HG03558 (cell line): ENCODE measurements around the gene FGD3.
"Not testable (repeated sequence)": the region's sequence is repeated elsewhere in the genome, so short reads cannot be mapped to it uniquely, and the experiment has no call there.

Experiments
- ATAC-seq: cut with Tn5 transposase; IDR thresholded peaks from one replicate; pipeline ENCODE4 v1.9.1; 2021; ENCODE audit warnings: moderate number of reproducible peaks; ENCODE audit not compliant: unreplicated experiment; ENCODE audit errors: extremely low read depth

The FGD3 gene, protein sequence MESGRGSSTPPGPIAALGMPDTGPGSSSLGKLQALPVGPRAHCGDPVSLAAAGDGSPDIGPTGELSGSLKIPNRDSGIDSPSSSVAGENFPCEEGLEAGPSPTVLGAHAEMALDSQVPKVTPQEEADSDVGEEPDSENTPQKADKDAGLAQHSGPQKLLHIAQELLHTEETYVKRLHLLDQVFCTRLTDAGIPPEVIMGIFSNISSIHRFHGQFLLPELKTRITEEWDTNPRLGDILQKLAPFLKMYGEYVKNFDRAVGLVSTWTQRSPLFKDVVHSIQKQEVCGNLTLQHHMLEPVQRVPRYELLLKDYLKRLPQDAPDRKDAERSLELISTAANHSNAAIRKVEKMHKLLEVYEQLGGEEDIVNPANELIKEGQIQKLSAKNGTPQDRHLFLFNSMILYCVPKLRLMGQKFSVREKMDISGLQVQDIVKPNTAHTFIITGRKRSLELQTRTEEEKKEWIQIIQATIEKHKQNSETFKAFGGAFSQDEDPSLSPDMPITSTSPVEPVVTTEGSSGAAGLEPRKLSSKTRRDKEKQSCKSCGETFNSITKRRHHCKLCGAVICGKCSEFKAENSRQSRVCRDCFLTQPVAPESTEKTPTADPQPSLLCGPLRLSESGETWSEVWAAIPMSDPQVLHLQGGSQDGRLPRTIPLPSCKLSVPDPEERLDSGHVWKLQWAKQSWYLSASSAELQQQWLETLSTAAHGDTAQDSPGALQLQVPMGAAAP

DNA sequence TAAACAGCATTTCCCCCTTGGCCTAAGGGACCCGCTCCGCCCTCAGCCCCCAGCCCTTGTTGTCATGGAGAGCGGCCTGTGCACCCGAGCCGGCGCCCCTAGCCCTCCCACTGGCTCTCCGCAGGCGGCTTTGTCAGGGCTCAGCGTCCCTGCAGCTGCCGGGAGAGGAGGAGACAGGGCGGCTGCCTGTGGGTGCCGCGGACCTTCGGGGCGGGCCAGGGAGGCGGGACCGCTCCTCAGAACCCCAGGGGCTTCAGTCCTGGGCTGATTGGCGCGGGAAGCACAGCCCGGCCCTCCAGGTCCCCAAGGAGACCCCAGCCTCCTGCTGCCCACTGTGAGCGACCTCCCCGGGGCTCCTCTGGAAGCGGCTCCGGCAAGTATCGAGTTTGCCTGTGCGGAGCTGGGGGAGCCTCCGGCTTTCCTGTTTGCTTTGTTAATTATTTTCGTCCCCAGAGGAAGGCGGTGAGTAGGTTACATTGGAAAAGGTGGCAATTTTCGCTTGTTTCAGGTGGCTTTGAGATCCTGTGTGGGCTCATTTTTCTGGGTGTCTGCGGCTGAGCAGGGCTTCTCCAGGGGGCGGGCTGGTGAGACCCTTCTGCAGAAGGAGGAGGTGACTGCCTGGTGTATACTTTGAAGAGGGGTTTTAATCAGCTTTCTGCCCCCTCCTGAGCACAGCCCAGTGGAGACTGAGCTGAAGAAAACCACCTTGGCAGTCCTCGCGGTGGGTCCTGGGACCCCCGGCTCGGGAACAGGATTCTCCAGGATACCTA, at the start of gene FGD3:
Gene FGD3 (plus strand): TSS at position 256 of the 770 bp plus-strand sequence. CDS start 28,734 bp downstream, outside the sequence.
- no peak for ATAC-seq

DNA sequence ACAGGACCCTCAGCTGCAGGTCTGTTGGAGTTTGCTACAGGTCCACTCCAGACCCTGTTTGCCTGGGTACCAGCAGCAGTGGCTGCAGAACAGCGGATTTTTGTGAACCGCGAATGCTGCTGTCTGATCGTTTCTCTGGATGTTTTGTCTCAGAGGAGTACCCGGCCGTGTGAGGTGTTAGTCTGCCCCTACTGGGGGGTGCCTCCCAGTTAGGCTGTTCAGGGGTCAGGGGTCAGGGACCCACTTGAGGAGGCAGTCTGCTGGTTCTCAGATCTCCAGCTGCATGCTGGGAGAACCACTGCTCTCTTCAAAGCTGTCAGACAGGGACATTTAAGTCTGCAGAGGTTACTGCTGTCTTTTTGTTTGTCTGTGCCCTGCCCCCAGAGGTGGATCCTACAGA, 42.2 kb upstream of the FGD3 start:
- not testable (repeated sequence) for ATAC-seq

DNA sequence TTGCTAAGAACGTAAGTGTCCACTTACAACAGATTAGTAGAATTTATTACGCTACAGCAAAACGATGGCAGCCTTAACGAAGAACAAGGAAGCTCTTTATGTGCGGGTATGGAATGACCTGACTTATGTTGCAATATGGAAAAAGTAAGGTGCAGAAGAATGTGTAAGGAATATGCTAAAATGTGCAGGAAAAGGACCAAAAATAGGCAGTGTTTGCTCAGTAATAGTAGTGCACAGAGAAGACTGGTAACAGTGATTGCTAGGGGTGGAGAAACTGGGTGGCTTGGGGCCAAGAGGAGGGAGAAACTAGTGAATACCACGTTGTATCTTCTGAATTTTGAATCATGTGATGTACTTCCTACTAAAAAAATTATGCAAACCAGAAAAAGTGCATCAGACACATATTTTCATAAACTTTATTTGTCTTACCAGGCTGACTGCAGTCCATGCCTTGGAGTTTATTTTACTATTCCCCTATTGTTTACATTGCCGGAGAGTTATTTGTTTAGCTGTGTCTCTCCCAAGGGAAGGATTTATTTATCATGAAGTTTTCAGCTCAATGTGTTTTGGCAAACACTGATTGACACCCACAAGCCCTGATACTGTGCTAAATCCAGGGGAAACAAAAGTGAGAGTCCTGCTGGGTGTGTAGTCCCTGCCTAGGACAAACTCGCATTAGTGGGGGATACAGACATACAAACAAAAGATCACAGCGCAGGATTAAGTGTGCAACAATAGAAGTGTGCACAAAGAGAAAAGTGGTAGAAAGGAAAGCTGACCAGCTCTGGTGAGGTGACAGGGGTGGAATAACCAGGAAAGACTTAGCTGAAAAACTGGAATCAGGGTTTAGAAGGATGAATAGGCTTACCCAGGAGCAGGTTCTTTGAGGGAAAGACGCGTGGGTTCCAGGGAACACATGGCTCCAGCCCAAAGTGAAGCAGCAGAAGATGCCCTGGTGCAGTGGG, 35.5 kb upstream of the FGD3 start:
- no peak for ATAC-seq

DNA sequence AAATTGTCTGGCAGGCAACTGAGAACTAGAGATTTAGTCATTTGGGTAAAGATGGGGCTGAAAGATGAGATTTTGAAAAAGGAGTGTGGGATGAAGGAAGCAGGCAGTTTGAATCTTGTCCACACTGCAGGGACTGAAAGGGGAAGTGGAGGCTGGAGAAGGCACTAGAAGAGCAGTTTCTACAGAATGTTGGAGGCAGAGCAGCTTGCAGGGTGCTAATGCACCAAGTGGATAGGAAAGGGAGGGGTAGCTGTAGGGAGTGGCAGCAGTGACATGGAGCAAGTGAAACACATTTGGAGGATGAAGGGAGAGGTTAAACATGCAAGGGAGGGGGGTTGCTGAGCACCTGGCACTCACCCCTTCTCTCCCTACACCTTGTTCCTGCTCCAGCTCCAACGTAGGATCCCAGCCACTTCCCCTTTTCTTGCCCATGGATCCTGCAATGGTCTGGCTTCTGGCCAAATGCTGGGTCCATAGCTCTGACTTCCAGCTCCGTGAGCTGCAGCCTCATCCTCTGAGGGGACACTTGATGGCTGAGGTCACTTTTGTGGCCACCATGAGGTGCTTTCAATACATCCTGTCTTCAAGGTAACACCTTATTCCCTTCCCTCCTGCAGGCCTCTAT, 30.0 kb upstream of the FGD3 start:
- no peak for ATAC-seq

DNA sequence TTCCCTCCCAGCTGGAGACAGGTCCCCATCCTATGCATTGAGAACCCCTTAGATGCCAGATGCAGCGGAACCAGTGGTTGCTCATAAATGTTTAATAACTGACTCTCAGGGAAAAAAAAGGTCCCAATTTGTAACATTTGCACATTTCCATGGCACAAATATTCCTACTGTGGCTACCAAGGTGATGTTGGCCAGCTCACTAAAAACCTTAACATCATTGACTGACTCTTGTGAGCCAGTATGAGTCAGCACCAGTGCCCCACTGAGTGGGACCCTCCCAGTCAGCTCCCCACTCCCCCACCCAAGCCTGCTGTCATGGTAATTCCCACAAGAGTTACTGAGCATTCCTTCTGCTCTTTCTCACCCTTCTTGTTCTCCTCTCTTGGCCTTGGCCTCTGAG, 26.9 kb upstream of the FGD3 start:
- no peak for ATAC-seq

DNA sequence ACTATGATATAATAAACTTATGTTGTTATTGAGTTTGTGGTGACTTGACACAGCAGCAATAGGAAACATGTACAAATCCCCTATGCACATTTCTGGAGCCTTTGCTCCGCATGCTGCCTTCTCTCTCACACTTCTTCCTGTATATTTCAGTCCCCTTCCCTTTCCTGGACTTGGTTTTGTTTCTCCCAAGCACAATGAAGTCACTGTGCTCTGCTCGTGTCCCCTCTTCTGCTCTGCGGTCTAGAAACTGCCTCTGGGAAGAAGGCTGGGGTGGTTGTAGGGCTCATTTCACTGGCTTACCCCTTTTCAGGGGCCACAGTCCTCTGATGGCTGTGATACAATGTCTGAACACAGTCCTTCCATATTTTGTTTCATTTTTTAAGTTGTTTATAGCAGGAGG, 15.7 kb upstream of the FGD3 start:
- no peak for ATAC-seq

DNA sequence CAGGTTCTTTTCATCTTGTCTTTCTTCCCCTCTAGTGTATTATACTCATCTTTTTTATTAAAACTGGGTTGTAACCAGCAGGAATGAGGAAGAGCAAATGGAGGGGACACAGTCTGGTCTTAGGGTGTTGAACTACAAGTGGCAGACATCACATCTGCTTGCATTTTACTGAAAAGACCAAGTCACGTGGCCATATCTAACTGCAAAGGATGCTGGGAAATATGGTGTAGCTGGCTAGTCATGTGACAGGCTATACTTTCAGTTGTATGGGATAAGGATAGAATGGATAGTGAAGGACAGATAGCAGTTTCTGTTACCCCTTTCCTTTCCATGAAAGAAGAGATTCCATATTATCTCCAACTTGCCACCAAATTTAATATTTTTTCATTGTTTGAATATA, 13.0 kb upstream of the FGD3 start:
- ATAC-seq = no peak

DNA sequence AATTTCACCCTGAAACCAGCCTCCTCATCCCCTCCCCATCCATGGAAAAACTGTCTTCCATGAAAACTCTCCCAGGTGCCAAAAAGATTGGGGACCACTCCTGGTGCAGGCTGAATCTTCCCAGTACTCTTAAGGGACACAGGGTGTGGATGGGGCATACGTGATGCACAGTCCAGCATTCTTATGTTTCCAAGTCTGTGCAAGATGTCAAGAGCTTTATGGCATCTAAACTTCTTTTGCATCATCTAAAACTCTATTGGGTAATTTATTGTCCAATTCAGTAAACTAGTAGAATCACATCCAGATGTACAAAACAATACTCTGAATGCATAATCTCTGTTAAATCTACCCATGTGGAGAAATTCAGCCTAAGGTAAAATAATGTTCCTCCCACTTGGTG, 9.3 kb upstream of the FGD3 start:
- no peak for ATAC-seq

DNA sequence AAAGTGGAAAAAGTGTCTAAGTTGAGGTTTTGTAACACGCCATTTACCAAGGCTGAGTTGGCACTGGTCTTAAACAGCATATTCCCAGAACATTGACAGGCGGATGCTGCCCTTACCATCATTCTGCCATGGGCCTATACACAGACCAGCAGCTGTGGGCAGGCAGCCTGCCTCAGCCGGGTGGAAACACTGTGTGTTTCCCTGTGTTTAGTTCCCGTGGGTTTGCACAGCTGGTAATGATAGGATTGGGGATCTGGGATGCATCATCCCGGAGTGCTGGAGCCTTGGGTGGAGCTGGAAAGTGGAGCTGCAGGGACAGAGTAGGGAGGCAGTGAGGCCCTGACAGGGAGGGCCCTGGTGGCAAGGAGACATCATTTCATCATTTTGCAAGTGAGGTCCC, 5.5 kb upstream of the FGD3 start:
- no peak for ATAC-seq

DNA sequence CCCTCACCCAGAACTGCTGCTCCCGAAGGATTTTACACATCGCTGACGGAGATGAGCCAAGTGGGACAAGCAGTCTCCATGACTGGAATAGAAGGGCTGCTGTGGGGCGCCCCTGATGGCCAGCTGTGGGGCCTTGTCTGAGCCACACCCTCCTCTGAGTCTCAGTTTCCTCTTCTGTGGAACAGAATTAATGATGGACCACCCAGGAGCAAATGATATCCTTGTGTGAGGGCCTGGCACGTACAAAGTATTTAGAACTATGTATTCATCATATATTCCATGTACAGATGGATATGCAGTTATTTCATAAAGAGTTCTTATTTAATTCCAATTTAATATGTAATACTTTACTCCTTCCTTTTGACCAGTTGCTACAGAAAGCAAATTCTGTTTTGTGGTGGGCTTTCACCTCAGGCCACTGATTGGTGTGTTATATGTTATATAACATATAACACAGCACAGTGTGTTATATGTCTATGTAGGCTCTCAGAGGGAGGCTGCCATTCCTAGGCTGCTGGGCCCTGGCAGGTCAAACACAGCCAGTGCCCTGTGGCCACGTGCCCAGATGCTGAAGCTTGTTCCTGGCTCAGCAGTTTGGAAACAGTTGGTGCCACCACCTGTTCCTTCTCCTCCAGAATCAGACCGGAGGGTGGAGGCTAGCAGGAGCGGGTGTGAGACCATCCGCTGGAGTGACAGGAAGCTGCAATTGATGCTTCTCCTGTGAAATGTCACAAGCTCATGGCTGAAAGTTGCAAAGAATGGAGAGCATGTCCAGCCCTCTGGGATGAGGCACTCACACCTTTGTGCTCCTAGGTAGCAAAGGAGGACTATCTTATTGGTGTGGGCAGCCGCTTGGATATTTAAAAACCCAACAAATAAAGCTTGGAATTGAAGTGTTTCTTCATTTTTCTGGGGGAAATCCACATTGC, 4.4 kb upstream of the FGD3 start:
- ATAC-seq = no peak

DNA sequence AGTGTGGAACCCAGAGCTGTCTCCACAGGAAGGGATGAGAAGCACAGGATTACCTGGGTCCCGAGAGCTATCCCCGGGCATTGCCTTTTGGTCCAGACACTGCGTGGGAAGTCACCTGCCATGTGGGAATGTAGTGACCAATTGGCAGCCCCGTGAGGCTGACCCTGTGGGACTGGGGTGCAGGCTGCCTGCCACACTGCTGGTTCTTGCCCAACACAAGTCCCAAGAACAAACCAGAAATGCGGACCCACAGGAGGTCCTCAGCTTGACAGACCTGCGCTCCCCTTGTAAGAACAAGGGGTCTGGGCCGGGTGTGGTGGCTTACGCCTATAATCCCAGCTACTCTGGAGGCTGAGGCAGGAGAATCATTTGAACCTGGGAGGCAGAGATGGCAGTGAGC, 2.4 kb upstream of the FGD3 start:
- no peak for ATAC-seq

DNA sequence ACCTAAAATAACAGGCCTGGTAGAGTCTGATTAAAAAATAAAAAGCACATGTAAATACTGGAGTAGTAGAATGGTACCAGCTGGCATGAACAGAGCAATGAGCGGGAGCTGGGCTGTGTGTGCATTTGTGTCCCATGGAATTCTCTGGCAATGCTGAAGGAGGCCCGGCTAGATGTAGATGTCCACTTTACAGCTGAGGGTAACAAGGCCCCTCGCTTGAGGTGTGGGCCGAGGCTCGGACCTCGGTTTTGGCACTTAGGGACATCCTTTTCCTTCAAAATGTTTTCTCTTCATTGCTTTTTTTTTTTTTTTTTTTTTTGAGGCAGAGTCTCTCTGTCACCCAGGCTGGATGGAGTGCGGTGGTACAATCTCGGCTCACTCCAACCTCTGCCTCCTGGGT, 1.5 kb upstream of the FGD3 start:
- ATAC-seq = no peak

DNA sequence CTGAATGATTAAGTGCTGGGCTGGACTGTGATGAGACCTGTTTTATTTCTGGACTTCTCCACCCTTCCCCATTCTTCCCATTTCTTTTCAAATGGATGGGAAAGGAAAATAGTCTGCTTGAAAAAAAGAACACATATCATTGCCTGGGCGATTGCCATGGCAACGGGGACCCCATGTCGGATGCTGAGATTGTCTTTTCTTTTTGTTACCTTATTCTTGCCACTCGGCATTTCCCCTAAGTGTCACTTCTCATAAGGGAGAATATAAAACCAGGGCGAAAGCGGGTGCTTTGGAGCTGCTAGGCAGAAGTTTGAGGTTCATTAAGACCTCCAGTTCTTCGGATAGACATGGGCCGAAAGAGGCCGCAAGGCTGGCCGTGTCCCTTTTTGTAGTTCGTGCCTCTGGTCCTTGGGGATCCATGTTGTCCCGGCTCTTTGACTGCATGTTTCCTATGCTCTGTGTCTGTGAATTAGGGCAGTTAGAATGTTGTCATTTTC, 763 bp downstream of the FGD3 start:
- no peak for ATAC-seq

DNA sequence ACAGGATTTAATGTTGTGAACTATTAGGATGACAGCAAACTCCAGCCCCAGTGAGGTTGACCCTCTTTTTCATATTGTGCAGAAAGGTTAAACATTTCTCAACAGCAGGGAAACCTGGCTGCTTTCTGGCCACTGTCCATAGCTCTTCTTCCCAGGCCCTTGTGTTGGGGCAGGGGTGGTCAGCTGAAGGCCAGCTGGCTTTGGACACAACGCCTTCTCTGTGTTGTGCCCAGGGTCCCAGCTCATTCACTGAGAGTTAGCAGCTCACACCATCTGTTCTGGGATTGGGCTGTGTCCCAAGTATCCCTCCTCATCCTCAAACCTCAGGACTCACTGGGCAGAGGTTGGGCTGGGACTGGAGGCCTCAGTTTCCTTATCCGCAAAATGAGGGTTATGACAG, 1.3 kb downstream of the FGD3 start:
- no peak for ATAC-seq

DNA sequence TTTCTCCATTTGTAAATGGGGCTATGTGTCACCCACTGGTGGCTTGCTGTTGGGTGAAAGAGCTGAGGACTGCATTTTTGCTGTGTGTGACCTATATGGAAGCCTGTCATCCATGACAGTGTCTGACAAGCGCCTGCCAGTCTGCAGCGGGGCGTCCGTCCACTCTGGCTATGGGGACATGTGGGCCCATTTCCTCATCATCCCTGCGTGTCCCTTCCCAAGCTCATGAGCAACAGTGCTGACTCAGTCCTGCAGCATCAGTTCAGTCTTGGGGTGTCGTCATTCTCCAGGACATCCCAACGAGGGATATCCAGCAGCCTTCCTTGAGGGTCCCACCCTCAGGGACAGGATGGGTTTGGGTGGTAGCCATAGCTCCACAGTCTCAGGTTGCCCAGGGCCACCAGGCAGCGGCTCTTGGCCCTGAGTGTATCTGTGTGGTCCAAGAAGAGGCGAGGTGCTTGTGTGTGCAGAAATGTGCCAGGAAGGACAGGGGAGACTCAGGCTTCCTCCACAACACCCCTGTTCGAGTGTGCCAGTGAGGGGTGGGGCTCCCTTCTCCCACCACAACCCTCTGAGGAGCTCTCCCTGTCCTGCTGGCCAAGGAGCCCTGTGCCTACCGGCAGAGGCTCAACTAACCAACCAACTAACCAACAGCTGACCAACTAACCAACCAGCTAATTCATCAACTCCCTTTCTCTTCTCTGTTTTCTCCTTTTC, 2.1 kb downstream of the FGD3 start:
- no peak for ATAC-seq

DNA sequence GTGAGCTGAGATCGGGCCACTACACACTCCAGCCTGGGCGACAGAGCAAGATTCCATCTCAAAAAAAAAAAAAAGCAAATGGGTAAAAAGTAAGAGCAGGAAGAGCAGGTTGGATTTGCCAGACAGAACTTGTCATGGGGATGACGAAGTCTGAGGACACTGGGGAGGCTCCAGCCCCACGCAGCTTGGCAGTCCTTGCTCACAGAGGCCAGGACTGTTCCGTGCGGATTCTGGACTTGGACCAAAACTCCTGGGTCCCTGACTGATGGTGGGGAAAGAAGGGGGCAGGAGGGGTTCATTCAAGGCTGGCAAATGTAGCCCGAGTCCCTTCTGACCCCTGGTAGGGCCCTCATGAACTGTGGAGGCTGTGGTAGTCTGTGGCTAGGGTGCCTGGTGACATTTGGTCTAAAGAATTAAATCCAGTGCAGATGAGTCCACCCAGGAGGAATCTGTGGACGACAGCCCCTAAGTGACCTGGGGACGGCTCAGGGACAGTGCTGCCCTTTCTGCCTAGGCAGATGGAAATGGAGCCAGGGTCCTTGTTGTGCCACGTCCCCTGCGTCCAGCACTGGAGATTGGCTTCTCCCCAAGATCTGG, 3.1 kb downstream of the FGD3 start:
- ATAC-seq = no peak

DNA sequence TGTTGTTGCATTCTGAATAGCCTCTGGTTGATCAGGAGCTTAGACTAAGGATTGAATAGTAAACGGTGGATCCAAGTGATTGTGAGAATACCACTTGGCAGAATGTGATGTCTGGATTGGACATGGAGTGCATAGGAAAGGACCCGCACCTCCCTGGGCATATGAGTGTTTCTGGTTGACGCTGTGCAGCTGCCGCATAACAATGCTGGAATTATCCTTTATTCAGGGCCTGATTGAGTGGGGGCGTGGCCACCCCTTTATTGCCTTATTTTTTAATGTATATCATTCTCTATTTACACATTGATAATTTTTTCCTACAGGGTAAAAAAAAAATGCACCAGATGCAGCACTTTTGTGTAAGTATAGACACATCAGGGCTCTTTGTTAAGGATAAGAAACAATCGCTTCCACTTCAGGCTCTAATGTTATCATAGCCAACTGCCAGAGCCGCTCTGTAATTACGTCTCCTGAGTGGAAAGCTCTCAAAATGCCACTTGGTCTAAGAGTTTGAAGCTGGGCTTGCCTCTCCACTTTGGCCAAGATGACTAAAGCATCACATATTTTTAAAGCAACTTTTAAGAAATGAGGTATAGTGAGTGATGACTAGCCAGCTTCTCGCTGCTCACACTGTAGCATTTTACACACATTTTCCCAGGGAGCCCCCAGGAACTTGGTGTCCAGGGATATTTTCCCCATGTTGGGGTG, 5.7 kb downstream of the FGD3 start:
- ATAC-seq = no peak
